Effector memory CD4-positive, alpha-beta T cell (primary cell): Measurements from ENCODE around the gene DOK3.
"Not testable (repeated sequence)": the region's sequence is repeated elsewhere in the genome, so short reads cannot be mapped to it uniquely, and the experiment has no call there.

ENCODE experiments used
- DNase-seq, 3 donors: peaks; one replicate each; pipeline ENCODE4 v3.0.0-alpha.2; 2020
- H3K27ac ChIP-seq: 2 replicates; pipeline ENCODE4 v1.7.0; 2013; ENCODE audit warnings: mild to moderate bottlenecking, low read length, moderate library complexity; ENCODE audit not compliant: insufficient read depth, poor library complexity, severe bottlenecking
- H3K27me3 ChIP-seq: replicated peaks from 2 replicates; pipeline ENCODE4 v1.7.0; 2013; ENCODE audit warnings: mild to moderate bottlenecking, low read length; ENCODE audit not compliant: insufficient read depth, control insufficient read depth, poor library complexity, severe bottlenecking
- H3K36me3 ChIP-seq: 2 replicates; pipeline ENCODE4 v1.7.0; 2013; ENCODE audit warnings: mild to moderate bottlenecking, low read length, moderate library complexity; ENCODE audit not compliant: control insufficient read depth, insufficient read depth
- H3K4me1 ChIP-seq: 2 replicates; pipeline ENCODE4 v1.7.0; 2013; ENCODE audit warnings: low read length, mild to moderate bottlenecking; ENCODE audit not compliant: control insufficient read depth, insufficient read depth, poor library complexity, severe bottlenecking
- H3K4me3 ChIP-seq: 2 replicates; pipeline ENCODE4 v1.7.0; 2013; ENCODE audit warnings: low read length, low read depth, mild to moderate bottlenecking; ENCODE audit not compliant: insufficient read depth, poor library complexity, severe bottlenecking
- H3K9me3 ChIP-seq: 2 replicates; pipeline ENCODE4 v1.7.0; 2013; ENCODE audit warnings: mild to moderate bottlenecking, low read length, moderate library complexity; ENCODE audit not compliant: control insufficient read depth

DOK3 gene

GRCh38 chr5:177491983-177492746 is 17.5 kb downstream of the DOK3 start:
- H3K27ac ChIP-seq: no peak overlapping the region
- no peak overlapping the region for H3K4me3 ChIP-seq
- no peaks in the 10 kb centered on the region for H3K9me3 ChIP-seq
- H3K27me3 ChIP-seq: no peaks in the 10 kb centered on the region
- no peaks in the 10 kb centered on the region for H3K36me3 ChIP-seq
- no peak for DNase-seq
- peaks cover 7% of the 10 kb centered on the region for H3K4me1 ChIP-seq

DNA sequence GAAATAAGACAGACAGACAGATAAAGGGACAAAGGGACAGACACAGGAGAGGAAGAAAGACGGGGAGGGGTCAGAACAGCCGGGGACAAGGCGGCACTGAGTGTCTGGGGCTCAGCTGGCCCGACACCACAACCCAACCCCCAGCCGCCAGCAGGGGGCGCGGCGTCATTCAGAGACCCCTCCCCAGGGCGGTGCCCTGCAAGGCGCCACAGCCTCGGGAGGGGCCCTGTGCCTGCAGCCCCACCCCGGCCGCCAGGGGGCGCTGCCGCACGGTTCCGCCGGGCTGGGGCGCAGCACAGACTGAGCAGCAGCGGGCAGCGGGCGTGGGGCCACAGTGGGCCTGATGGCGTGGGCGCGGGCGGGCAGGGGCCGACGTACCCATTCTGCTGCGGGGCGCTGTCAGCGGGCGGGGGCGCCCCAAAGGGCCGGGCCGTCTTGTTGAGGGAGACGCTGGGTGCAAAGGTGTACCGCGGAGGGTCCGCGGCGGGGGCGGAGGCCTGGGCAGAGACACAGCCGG is 18.1 kb downstream of the DOK3 start:
- Histone ChIP-seq H3K27ac (no peak overlapping the region), H3K27me3 (no peaks in the 10 kb centered on the region), H3K4me3 (no peak overlapping the region), H3K4me1 (peaks cover 1% of the 10 kb centered on the region), H3K9me3 (no peaks in the 10 kb centered on the region), H3K36me3 (no peaks in the 10 kb centered on the region)
- no peak for DNase-seq

- Histone ChIP-seq H3K36me3 (no peaks in the 10 kb centered on the region), H3K27ac (no peak overlapping the region), H3K4me1 (no peaks in the 10 kb centered on the region), H3K9me3 (no peaks in the 10 kb centered on the region), H3K27me3 (no peaks in the 10 kb centered on the region), H3K4me3 (no peak overlapping the region)
- no peak for DNase-seq
Observed at GRCh38 chr5:177490992-177491391, 18.6 kb downstream of the DOK3 start.

GRCh38 chr5:177490311-177490991 is 19.2 kb downstream of the DOK3 start:
- no peaks in the 10 kb centered on the region for H3K36me3 ChIP-seq
- no peaks in the 10 kb centered on the region for H3K4me1 ChIP-seq
- H3K4me3 ChIP-seq: no peak overlapping the region
- no peak for DNase-seq
- H3K27me3 ChIP-seq: no peaks in the 10 kb centered on the region
- H3K27ac ChIP-seq: no peak overlapping the region
- no peaks in the 10 kb centered on the region for H3K9me3 ChIP-seq

DNA sequence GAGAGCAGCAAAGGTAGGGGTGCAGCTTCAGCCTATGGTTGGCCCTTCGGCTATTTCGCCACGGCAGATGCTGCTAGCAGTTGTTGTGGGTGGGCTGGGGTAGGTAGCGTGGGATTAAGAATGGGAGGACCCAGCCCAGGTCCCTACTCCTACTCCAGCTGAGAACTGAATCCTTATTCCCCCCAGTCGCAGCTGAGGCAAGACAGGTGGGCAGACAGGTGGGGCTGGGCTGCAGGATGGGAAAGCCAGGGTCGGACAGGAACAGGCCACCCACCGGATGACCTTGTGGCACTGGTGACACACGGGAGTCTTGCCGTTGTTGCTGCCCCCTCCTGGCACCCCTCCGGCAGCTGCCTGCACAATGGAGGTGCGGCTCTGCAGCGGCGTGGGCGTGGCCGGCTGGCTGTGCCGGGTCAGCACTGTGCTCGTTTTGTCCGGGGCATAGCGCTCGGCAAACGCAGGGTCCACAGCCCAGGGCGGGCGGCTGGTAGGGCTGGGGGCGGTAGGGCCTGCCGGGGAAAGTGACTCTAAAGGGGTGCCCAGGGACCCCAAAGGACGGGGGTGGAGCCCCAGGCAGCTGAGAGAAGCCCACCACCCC is 20.4 kb downstream of the DOK3 start:
- H3K27ac ChIP-seq: no peak overlapping the region
- DNase-seq: no peak
- no peaks in the 10 kb centered on the region for H3K36me3 ChIP-seq
- H3K27me3 ChIP-seq: no peaks in the 10 kb centered on the region
- no peaks in the 10 kb centered on the region for H3K4me1 ChIP-seq
- H3K9me3 ChIP-seq: no peaks in the 10 kb centered on the region
- H3K4me3 ChIP-seq: no peak overlapping the region

DNA sequence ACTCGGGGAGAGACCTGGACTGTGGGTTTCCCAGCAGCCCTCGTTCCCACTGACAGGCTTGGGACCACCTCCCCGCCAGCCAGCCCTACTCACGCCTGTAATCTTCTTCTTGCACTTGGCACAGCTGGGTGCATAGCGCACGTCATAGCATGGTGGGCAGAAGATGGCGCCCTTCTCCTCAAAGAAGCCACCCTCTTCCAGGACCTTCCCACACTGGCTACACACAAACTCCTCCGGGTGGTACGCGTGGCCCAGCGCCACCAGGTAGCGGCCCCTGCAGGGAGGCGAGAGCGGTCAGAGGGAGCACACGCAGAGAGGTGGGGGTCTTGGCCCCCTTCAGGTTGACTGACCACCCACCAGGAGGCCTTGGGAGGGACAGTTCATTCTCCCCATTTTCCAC is 21.7 kb downstream of the DOK3 start:
- DNase-seq: no peak
- no peaks in the 10 kb centered on the region for H3K9me3 ChIP-seq
- H3K4me1 ChIP-seq: no peaks in the 10 kb centered on the region
- no peaks in the 10 kb centered on the region for H3K36me3 ChIP-seq
- no peak overlapping the region for H3K4me3 ChIP-seq
- no peaks in the 10 kb centered on the region for H3K27me3 ChIP-seq
- H3K27ac ChIP-seq: no peak overlapping the region

DNA sequence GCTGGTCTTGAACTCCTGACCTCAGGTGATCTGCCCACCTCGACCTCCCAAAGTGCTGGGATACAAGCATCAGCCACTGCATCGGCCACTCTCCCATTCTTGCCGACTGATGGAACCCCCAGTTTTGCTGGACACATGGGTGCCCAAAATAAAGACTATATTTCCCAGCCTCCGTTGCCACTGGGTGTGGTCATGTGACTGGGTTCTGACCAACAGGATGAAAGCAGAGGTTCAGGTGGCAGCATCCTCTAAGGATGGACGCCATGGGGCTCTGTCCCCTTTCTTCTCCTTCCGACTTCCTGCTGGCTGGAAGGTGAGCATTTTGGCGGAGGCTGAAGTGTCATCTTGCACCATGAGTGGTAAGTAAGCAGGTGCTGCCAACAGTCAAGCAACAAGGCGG is 22.5 kb downstream of the DOK3 start:
- Histone ChIP-seq H3K36me3 (no peaks in the 10 kb centered on the region), H3K4me1 (no peaks in the 10 kb centered on the region)

DNA sequence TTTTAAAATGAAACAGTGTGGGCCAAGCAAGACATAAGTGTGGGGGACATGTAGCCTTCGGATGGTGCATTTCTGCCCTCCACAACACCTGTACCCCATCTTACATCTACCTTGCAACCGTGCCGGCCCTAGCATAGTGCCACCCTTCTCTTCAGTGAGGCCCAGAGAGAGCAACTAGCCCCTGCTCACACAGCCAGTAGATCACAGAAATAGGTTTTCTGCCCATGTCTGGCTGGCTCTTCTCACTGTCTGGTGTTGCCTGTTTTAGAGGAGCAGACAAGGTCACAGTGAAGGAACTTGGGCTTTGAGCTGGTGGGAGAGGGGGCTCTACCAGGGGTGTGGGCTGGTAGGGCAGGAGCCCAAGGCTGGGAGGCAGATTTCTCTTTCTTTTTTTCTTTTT is 23.4 kb downstream of the DOK3 start:
- no peaks in the 10 kb centered on the region for H3K4me1 ChIP-seq
- no peaks in the 10 kb centered on the region for H3K27me3 ChIP-seq
- H3K4me3 ChIP-seq: no peak overlapping the region
- H3K9me3 ChIP-seq: no peaks in the 10 kb centered on the region
- H3K27ac ChIP-seq: no peak overlapping the region
- DNase-seq: no peak
- H3K36me3 ChIP-seq: no peaks in the 10 kb centered on the region

More for the DNA sequence above, 22.5 kb downstream of the DOK3 start:
- Histone ChIP-seq H3K27me3 (no peaks in the 10 kb centered on the region), H3K27ac (no peak overlapping the region), H3K4me3 (no peak overlapping the region), H3K9me3 (no peaks in the 10 kb centered on the region)
- DNase-seq: no peak

DNA sequence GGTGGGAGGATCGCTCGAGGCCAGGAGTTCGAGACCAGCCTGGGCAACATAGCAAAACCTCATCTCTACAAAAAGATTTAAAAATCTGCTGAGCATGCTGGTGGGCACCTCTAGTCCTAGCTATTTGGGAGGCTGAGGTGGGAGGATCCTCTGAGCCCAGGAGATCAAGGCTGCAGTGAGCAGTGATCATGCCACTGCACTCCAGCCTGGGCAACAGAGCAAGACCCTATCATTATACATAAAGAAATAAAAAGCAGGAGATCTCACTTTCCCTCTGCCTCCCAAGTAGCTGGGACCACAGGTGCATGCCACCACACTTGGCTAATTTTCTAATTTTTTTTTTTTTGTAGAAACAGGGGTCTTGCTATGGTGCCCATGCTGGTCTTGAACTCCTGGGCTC is 23.9 kb downstream of the DOK3 start:
- not testable (repeated sequence) for H3K27ac ChIP-seq, DNase-seq, H3K27me3 ChIP-seq, H3K9me3 ChIP-seq, H3K4me3 ChIP-seq, H3K36me3 ChIP-seq, H3K4me1 ChIP-seq
